ENCODE data around the gene XPC.
A peak's percentile ranks its signal among the peaks of the same experiment; 100 is the strongest.

XPC gene

DNA sequence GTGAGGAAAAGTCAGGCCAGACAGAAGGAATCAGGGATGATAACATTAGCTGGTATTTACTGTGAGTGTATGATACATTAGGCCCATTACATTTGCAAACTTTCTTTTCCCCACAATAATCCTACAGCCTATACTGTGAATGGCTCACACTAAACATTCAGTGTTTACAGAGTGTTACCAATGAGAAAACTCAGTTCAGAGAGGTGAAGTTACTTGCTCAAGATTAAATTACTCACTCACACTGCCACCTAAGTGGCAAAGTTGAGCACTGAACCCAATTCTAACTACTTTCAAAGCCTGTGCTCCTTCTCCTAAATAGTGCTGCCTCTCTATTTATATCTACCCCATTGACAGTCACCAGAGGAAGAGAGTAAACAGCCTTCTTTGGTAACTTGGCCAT, 8.5 kb downstream of the XPC start:
- no peak for DNase-seq

DNA sequence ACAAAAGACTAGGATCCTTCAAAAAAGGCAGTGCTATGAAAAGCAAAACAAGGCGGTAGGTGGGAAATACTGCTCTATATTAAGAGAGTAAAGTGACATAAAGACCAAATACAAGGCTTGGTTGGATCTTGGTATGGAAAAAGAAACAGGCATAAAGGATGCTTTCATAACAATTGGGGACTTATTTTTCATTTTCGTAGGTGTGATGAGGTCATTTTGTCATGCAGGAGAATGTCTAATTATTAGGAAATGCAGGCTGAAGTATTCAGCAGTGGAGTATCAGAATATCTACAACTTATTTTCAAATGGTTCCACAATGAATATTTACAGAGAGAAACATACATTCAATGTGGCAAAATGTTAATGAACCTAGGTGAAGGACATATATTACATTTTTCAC, 9.0 kb downstream of the XPC start:
- peak in 1 of 2 donors; percentile 19 for DNase-seq

DNA sequence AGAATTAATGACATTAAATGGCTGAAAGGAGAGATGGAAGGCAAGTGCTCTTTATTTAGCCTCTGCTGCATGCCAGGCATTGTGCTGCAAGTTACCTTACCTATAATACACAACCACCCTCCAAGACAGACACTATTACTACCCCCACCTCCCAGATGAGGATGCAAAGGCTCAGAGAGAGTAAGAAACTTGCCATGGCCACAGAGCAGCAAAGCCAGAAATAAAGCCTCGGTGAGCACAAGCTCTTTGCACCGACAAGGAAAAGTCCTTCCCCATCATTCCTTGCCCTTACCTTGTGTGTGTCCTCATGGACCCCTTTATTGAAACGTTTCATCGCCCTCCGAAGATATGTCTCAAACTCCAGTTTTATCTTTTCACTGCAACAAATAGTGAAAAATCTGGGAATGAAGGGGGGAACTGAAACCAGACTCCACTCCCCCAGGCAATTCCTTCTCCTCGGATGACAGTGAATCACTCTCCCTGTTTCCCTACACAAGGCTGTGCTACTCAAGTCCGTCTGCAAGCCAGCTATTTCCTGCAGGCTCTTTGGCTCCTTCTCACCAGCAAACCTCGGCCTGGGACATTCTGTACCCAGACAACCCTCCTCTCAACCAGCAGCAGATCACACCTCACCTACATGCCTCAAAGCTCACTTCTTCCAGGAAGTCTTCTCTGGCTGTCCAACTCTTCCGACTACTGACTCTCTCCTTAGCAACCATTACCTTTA, 11.4 kb downstream of the XPC start:
- peak; percentile 16 to 62 for DNase-seq

DNA sequence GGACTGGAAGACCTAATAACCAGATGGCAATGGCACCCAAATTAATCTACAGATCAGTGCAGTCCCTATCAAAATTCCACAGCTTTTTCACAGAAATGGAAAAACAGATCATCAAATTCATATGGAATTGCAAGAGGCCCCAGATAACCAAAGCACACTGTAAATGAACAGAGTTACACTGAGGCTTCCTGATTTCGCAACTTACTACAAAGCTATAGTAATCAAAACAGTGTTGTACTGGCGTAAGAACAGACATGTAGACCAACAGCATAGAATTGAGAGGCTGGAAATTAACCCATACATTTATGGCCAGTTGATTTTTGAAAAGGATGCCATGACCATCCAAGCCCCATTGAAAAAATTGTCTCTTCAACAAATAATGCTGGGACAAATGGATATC, 16.2 kb downstream of the XPC start:
- DNase-seq: peak; percentile 39 to 41

DNA sequence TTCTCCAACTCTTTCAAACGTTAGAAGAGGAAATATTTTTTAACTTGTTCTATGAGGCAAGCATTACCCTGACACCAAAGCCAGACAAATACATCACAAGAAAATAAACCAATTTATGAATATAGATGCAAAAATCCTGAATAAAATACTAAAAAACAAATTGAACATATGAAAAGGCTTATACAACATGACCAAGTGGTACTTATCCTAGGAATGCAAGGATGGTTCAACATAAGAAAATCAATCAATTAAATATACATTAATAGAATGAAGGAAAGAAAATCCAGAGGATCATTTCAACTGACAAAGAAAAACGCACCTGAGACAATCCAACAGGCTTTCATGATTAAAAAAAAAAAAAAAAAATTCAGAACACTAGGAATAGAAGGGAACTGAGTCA, 17.1 kb downstream of the XPC start:
- DNase-seq: no peak

DNA sequence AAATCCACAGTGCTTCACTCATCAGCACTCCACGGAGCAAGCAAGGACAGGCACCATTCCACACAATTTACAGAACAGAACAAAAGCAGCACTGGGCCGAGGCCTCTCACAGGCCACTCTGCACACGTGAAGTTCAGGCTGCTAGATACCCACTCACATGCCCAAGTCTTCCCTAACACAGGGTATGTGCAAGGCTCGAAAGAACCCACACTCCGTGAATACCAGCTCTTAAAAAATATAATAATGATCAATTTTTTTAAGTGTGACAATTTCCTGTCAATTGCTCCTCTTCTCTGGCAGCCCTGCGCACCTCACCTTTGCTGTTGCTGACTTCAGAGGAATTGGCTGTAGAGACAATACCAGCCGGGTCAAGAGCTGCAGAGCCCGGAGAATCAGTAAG, 19.0 kb downstream of the XPC start:
- DNase-seq: no peak

DNA sequence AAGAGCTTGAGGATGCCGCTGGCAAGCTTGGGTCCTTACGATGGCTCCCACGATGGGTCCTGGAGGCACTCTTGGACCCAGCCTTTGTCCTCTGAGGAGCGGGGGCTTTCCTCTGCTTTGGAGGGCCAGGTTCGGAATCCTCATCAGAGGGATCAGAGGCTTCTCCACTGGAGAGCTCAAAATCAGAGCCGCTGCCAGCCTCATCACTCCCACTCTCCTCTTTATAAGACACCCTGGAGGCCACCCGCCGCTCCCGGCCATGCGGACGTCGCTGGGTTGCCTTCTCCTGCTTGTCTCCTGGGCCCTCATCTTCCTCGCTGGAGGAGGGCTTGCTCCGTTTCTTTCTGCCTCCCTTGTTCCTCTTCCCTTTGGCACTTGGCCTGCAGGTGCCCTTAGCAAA, 20.0 kb downstream of the XPC start:
- DNase-seq: no peak

DNA sequence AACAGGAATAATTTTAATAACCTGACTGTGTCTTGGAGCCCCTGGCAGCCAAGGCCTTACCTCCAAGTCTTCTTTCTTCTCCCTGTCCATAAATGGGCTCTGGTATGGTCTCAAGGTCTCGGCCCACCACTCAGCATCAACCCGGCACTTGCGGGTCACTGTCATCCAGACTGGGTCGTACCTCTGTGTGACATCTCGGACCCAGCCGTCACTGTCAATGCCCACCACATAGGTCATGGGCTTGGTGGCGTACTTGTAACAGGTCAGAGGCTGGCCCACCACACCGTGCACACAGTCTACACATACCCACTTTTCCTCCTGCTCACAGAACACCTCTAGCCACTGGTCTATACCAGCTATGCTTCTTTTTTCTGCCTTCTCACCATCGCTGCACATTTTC, 20.4 kb downstream of the XPC start:
- DNase-seq: no peak

DNA sequence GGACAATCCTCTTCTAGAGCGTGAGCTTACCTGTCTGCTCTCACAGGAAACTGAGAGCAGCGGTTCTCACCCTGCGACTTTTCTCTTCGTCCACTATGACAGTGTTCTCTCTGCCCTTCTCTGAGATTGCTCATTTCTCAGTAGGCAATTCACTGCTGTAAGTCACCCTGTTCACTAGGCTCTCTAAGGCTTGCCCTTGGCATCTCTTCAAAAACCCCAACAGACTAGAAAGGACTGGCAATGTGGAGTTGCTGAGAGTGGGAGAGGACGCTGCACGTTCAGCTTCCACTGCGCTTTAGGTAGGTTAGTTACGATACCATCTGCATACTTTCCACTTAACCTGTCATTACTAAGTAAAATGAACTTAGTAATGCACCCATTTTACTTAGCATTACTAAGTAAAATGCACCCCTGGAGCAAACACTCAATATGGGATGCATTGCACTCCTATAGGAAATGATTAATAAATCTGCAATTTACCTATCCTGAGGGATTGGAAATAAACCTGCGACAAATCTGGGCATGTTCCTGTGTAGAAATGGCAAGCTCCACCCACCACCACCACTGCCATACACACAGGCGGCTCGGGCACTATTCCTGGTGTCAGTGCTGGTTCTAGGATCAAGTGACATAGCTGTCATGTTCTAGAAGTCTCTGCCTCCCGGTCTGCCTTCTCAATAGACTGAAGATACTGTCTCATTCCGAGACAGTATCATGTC, 21.4 kb downstream of the XPC start:
- no peak for DNase-seq

DNA sequence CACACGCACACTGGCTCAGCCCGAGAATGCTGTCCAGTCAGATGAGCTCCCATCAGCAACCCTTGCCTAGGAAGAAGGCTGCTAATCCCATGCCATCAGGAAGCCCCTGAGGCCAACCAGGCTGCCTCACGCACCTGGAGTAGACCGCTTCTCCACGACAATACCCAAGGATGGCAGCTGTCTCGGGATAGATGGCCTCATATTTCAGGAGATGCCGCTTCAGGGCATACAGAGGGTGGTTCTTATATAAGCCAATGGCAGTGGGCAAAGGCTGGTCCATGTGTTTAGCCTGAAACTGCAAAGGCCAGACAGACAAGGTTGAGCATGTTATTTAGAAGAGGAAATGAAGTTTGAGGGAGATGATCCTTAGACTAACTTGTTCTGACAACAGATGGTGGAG, 22.2 kb downstream of the XPC start:
- no peak for DNase-seq

DNA sequence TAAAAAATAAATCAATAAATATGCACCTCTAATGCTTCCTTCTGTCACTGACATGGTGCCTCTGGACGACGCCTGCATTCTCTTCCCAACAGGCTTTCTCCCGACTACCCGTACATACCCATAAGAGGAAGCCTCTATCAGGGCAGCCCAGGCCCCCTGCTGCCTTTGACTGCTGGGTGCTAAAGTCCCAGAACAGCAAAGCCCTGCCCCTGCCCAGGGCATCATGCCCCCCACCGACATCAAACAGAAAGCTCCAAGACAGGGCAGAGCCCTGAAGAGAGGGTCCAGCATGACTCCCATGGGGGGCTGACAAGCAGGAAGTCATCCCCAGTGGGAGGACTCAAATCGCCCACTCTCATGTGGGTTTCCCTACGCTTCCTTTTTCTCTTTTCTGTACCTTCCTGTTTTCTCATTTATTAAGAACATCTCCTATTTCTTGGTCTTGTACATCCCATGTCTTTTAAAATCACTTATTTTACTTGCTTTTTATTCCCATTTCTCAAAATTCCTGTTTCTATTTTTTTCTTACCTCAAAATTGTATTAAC, 23.4 kb downstream of the XPC start:
- DNase-seq: peak; percentile 80 to 89

DNA sequence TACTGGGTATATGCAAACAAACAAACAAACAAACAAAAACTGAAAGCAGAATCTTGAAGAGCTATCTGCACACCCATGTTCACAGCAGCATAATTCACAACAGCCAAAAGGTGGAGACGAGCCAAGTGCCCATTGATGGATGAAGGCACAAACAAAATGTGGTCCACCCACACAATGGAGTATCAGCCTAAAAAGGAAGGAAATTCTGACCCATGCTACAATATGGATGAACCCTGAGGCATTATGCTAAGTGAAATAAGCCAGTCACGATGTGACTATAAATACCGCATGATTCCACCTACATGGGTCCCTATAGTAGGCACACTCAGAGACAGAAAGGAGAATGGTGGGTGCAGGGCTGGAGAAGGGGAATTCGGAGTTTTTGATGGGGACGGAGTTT, 24.1 kb downstream of the XPC start:
- DNase-seq: peak; percentile 69 to 90

DNA sequence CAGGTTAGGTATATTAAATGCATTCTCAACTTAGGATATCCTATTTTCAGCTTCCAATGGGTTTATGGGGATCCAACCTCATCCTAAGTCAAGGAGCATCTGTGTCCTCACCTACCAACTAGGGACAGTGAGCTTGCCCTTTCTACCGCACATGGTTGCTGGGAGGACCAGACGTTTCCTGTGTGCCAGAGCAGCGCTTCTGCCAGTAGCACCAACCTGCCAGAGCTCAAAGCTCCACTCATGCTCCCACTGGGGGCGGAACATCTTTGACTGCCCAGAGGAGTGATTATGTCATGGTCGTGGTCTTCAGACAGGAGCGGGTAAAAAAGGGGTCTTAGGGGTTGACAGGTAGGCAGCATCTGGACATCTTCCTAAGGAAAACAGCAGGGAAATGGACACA, 24.7 kb downstream of the XPC start:
- no peak for DNase-seq

DNA sequence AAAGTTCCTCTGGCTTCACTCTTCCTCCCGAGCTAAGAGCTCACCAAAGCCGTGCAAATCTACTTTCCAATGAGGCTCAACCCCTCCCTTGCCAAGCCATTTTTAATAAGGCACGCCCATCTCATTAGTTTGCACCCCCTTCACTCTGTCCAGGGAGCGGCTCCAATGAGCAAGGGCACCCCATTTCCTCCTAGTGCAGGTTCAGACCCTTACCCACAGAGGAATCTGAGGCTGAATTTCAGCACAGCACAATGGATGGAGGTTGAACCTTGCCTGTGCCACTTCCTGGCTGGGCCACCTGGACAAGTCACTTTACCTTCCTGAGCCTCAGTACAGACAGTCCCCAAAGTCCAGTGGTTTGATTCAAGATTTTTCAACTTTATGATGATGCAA, 25.4 kb downstream of the XPC start:
- DNase-seq: no peak

DNA sequence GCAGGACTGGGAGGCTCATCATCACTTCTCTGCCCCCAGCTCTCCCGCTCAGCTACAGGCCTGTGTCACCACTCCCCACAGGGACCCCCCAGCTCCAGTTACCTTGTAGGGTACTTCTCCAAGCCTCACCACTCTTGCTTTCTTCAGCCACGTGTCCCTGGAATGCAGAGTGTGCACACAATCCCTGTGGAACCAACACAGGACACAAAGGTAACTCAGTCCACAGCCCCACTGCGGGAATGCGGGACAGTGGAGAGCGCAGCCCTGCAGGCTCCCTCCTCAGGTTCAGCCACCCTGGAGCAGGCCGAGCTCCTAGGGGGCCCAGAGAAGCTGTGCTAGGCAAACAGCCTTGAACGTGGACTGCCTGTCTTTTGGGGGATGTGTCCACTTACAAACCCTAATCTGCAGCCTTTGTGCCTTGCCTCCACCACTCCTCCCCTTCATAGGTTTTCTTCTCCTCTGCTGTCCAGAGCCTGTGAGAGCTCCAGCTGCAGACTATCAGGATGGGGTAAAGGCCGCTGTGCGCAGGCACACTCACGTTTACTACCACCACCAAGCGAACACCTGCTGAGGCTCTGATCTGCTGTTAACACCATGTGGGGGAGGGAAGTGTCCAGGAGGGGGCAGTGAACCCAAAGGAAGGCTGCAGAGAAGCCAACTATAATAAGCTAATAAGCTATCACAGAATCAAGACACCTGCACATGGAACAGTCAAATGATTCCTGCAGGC, 26.0 kb downstream of the XPC start:
- DNase-seq: peak in 1 of 2 donors; percentile 33

DNA sequence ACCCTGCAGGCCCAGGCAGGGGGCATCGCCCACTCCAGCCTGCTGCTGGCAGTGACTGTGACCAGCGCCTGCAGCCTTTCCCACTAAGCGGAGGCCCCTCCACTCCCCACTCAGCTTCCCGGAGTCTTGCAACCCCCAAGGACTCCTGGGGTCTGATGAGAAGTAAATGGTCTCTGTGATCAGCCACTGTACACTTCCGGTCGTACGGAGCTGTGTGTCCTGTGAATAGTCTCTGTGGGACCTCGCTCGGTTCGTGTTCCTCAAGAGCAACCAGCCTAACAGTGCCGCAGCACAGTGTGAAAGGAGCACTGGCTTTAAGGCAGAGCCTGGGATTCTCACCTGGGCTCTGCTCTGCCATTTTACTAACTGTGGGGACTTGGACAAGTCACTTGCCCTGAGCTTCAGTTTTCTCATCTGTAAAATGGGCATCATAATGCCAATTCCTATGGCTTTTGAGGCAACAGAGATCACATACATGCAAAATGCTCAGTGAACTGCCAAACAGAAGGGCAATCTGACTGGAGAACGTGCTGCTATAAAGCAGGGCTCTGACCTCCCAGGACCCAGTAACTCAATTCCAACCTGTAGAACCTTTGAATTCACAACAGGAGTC, 26.8 kb downstream of the XPC start:
- no peak for DNase-seq

DNA sequence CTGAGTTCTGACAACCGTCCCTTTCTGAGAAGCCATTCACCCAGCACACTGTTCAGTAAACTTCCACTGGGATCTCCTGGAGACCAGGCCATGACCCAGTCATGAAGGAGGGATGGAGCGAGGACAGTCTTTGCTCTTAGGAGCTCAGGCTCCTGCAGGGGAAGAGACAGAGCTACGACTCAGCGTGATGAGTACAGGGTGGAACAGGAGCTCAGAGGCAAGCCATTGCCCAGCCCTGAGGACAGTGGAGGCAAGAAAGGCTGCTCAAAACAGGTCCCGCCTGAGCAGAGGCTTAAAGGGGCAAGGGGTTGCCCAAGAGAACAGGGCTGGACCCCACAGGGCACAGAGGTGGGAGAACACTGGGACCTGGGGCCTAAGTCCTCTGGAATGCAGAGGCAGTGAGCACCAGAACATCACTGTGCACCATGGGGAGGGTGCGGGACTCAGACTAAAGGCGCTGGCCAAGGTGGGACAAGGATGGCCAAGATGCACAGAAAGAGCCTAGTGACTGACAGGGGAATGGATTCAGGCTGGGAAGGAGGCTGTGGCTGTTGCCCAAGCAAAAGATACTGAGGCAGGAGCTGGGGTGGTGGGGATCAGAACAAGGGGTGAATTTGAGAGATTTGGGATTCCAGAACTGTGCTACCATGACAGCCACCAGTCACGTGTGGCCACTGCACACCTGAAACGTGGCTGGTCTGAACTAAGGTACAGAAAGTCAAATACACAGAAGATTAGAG, 27.7 kb downstream of the XPC start:
- DNase-seq: no peak

DNA sequence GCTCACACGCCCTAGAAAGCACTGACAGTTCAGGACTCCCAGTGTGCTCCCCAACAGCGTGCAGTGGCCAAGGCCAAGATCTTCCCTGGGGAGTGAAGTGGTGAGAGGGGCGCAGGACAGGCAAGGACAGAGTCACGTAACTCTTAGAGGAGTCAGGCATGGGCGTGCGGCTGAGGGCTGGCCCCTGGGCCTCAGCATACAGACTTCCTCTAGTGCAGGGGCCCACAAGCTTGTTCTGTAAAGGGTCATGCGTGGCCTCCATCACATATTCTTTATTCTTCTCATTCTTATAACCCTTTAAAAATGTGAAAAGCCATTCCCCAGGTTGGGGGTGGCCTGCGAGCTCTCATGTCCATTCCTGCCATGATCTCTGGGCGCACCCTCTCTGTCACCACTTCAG, 28.3 kb downstream of the XPC start:
- no peak for DNase-seq

DNA sequence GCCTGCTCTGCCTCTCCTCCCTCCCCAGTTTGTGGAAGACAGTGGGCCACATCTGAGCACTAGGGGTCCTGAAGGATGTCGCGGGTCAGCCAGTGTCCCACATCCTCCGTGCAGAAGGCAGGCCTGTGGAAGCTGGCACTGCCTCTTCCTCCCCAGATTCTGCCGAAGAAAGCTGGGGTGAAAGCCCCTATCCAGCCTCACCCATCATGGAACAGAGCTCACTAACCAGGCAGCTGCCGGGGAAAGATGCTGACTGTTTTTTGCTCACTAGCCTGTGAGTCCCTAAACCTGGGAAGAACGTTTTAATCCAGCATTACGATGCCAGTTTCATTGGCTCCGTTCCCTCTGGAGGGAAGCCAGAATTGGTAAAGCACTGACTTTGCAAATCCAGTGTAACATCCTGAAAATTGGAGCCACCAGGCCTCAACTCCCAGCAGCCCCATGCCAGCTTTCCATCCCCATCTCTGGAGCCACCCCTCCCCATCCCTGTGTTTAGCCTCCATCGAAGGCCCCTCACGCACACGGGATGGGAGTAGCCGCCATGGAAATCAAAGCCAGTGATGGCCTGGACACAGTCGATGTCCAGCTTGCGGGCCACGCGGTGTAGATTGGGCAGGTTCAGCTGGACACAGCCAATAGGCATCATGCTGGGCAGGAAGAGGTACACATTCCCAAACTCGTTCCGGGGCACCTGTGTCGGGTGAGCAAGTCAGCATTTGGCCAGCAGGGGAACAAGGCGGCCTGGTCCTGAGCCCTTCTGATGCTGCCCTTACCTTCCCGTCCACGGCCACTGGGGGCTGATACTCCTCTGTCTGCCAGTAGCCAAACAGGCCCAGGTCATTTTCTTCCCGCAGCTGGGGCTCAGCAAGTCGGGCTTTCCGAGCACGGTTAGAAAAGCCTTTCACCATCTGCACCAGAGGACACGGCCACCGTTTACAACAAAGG, 30.1 kb downstream of the XPC start:
- no peak for DNase-seq

DNA sequence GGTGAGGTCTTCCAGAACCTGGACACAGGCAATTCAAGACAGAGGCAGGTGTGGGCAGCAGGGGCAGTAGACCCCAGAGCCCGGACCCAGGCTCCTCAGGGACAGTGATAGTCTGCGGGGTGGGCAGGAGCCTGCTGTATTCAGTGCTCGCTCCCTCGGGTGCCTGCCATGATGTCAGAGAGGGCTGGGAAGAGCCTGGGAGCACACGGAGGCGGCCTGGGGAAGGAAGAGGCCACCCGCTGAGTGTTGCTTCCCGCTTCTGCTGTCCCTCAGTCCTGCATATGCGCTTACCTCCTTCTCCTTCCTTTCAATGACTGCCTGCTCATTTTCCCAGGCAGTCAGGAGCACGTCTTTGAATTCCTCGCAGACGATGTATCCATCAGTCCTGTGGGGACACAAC, 30.8 kb downstream of the XPC start:
- peak in 1 of 2 donors; percentile 65 for DNase-seq

DNA sequence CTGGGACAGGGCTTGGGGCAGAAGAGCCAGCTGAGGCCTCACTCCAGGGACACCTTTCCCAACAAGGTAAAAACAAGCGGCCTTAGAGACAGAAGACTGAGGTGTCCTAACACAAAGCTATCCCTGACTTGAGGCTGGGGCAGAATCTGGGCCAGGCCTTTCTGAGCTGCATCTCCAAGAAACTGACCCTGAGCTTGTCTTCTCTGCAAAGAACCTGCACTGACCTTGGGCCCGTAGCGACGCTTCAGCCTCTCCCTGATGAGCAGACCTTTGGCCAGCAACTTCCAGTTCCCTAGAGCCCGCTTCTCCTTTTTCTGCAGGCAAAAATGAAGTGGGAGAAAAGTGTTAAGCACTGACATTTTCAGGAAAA, 31.4 kb downstream of the XPC start:
- DNase-seq: peak; percentile 48 to 70

All from inflammatory macrophage (primary cell).